ENCODE data around the gene IGSF11.

The IGSF11 gene

DNA sequence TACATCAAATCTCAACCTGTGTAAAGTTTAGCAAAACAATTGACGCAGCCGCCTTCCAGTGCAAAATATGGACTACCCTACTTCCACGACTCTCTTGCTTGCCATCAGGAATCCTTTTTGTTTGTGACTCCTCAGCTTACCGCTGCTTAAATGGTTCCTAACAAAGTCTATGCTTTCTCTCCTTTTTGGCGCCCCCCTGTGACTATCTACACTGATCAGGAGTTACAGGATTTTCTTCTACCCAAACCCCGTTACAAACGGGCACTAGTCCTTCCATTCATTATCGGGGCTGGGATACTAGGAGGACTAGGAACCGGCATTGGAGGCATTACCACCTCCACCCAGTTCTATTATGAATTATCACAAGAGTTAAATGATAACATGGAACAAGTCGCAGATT is 184.0 kb downstream of the IGSF11 start:
- peaks cover 4% of the 10 kb centered on the region for H3K9me3 ChIP-seq (replicated peaks; ENCODE audit: low read length)
- H3K36me3 ChIP-seq (ENCODE audit: insufficient read depth, low read length) = no peaks in the 10 kb centered on the region
- H3K4me3 ChIP-seq (ENCODE audit: low read length) = no peak overlapping the region
- H3K27me3 ChIP-seq (ENCODE audit: control insufficient read depth, insufficient read depth, low read length) = no peaks in the 10 kb centered on the region
- H3K4me2 ChIP-seq (ENCODE audit: low read length) = no peak overlapping the region
- H3K4me1 ChIP-seq (ENCODE audit: control insufficient read depth, insufficient read depth, low read length) = no peaks in the 10 kb centered on the region
- H3K9ac ChIP-seq (ENCODE audit: low read depth, low read length) = no peak overlapping the region
